Thoracic aorta (tissue), 2 donors: Measurements from ENCODE around the gene FKBP15. TPM values are rescaled to one million over a fixed set of nuclear protein-coding genes. Genes with fewer than 3 reads are reported as not detected.
"Not testable (repeated sequence)": the region's sequence is repeated elsewhere in the genome, so short reads cannot be mapped to it uniquely, and the experiment has no call there.

ENCODE experiments used
- ATAC-seq: fragments of 150-250 bp; one replicate; pipeline ENCODE4 v1.8.0; 2017; ENCODE audit warnings: low read depth; ENCODE audit not compliant: insufficient number of reproducible peaks, low FRiP score
- DNase-seq: peaks from one replicate; pipeline ENCODE4 v3.0.0-alpha.2; 2020; ENCODE audit warnings: low spot score
- H3K27ac ChIP-seq, 2 donors: fragments of 200-600 bp; sonication (generic); 1 replicate in 1 of 2; 2 replicates in 1 of 2; pipeline ENCODE4 v1.5.1; 2016; ENCODE audit warnings: mild to moderate bottlenecking in 2 of 2, moderate library complexity in 2 of 2
- H3K27me3 ChIP-seq: fragments of 200-600 bp; sonication (generic); replicated peaks from 2 replicates; pipeline ENCODE4 v1.6.0; 2016; ENCODE audit warnings: mild to moderate bottlenecking; ENCODE audit not compliant: insufficient read depth
- H3K36me3 ChIP-seq: fragments of 200-600 bp; sonication (generic); one replicate; pipeline ENCODE4 v1.5.1; 2016
- H3K4me1 ChIP-seq, 2 donors: fragments of 200-600 bp; sonication (generic); 1 replicate in 1 of 2; 2 replicates in 1 of 2; pipeline versions ENCODE4 v1.5.1 to v1.6.0; 2016; ENCODE audit warnings: low read depth in 2 of 2, mild to moderate bottlenecking in 1 of 2; ENCODE audit not compliant: control insufficient read depth in 1 of 2
- H3K4me3 ChIP-seq: fragments of 200-600 bp; sonication (generic); 2 replicates; pipeline ENCODE4 v1.5.1; 2016; ENCODE audit warnings: mild to moderate bottlenecking
- H3K9me3 ChIP-seq: fragments of 200-600 bp; sonication (generic); 2 replicates; pipeline ENCODE4 v1.5.1; 2016
- CTCF ChIP-seq: fragments of 200-600 bp; sonication (generic); IDR thresholded peaks from one replicate; pipeline ENCODE4 v1.5.1; 2019; ENCODE audit warnings: antibody characterized with exemption
- total RNA-seq, 2 donors: library from RNA; depleted of rRNA; stranded (reverse); fragments of >200 nt; gene quantifications; one replicate each; pipeline versions ENCODE4 v1.1.0 to v1.2.3, GENCODE V29; 2016

Gene FKBP15
- total RNA-seq, 2 donors from 2014 or later = 23.3 to 26.4 TPM

- no peaks in the 10 kb centered on the region for H3K36me3 ChIP-seq
- TF ChIP-seq CTCF = no peak
- no peaks in the 10 kb centered on the region for H3K9me3 ChIP-seq
- no peak overlapping the region for H3K4me3 ChIP-seq
- DNase-seq (no peak), ATAC-seq (no peak)
- H3K27ac ChIP-seq = no peak overlapping the region
- H3K27me3 ChIP-seq = no peaks in the 10 kb centered on the region
- peaks cover under 1 to 1% of the 10 kb centered on the region in 2 donors for H3K4me1 ChIP-seq
Observed at GRCh38 chr9:113244556-113244955, 23.5 kb upstream of the FKBP15 start.

GRCh38 chr9:113241161-113241560, 20.1 kb upstream of the FKBP15 start:
- Histone ChIP-seq H3K9me3 (no peaks in the 10 kb centered on the region), H3K27ac (no peak overlapping the region)
- DNase-seq = no peak

GRCh38 chr9:113238859-113239232, 17.8 kb upstream of the FKBP15 start:
- Histone ChIP-seq H3K36me3 (no peaks in the 10 kb centered on the region), H3K27me3 (no peaks in the 10 kb centered on the region), H3K4me1 (peaks cover 9 to 13% of the 10 kb centered on the region in 2 donors), H3K4me3 (no peak overlapping the region), H3K9me3 (no peaks in the 10 kb centered on the region), H3K27ac (no peak overlapping the region)
- ATAC-seq (no peak), DNase-seq (no peak)
- no peak for TF ChIP-seq CTCF

More at GRCh38 chr9:113241161-113241560, 20.1 kb upstream of the FKBP15 start:
- H3K36me3 ChIP-seq = no peaks in the 10 kb centered on the region
- H3K27me3 ChIP-seq = no peaks in the 10 kb centered on the region
- no peak for TF ChIP-seq CTCF
- no peak for ATAC-seq
- H3K4me3 ChIP-seq = no peak overlapping the region
- peaks cover 7 to 11% of the 10 kb centered on the region in 2 donors for H3K4me1 ChIP-seq

- H3K36me3 ChIP-seq = no peaks in the 10 kb centered on the region
- no peak overlapping the region for H3K4me3 ChIP-seq
- no peaks in the 10 kb centered on the region for H3K27me3 ChIP-seq
- no peak for DNase-seq
- no peak overlapping the region for H3K27ac ChIP-seq
- ATAC-seq = no peak
- TF ChIP-seq CTCF = no peak
- no peaks in the 10 kb centered on the region for H3K9me3 ChIP-seq
- peaks cover 14 to 18% of the 10 kb centered on the region in 2 donors for H3K4me1 ChIP-seq
Observed at GRCh38 chr9:113238202-113238858, 17.3 kb upstream of the FKBP15 start.

GRCh38 chr9:113237026-113237425, 15.9 kb upstream of the FKBP15 start:
- Histone ChIP-seq H3K27ac (no peak overlapping the region), H3K4me3 (no peak overlapping the region), H3K9me3 (no peaks in the 10 kb centered on the region), H3K4me1 (peaks cover 22 to 23% of the 10 kb centered on the region in 2 donors), H3K36me3 (no peaks in the 10 kb centered on the region), H3K27me3 (no peaks in the 10 kb centered on the region)
- ATAC-seq = no peak
- no peak for TF ChIP-seq CTCF
- DNase-seq = no peak

GRCh38 chr9:113235701-113236255, 14.7 kb upstream of the FKBP15 start:
- ATAC-seq, H3K27ac ChIP-seq, H3K27me3 ChIP-seq, H3K9me3 ChIP-seq, DNase-seq, H3K4me3 ChIP-seq, H3K36me3 ChIP-seq: not testable (repeated sequence)
- H3K4me1 ChIP-seq = peaks cover 22 to 23% of the 10 kb centered on the region in 2 donors
